G401.6 (cell line): ENCODE data around the gene MAP3K3.

Experiments used
- FAIRE-seq: peaks from 2 replicates; lab custom pipeline; 2012; peaks lifted over from hg19 to GRCh38; lab: Jason Lieb, UNC

MAP3K3 gene

GRCh38 chr17:63621684-63622573 lies at the start of gene MAP3K3:
MAP3K3 (plus strand) TSS chr17:63622417; CDS start chr17:63622760, 343 bp downstream.
- peak; percentile 98 for FAIRE-seq

- FAIRE-seq: no peak
These were observed 48.6 kb upstream of the MAP3K3 start for GRCh38 chr17:63573634-63574033.

- no peak for FAIRE-seq
These were observed 44.0 kb upstream of the MAP3K3 start for GRCh38 chr17:63578027-63578768.

- no peak for FAIRE-seq
These were observed 43.5 kb upstream of the MAP3K3 start for GRCh38 chr17:63578769-63579111.

GRCh38 chr17:63579633-63580032 lies 42.6 kb upstream of the MAP3K3 start:
- no peak for FAIRE-seq

GRCh38 chr17:63587770-63588169 lies 34.4 kb upstream of the MAP3K3 start:
- FAIRE-seq: no peak

GRCh38 chr17:63588797-63589196 lies 33.4 kb upstream of the MAP3K3 start:
- no peak for FAIRE-seq

GRCh38 chr17:63589646-63590045 lies 32.6 kb upstream of the MAP3K3 start:
- no peak for FAIRE-seq

GRCh38 chr17:63592797-63593196 lies 29.4 kb upstream of the MAP3K3 start:
- FAIRE-seq: no peak

- FAIRE-seq: no peak
These were observed 27.1 kb upstream of the MAP3K3 start for GRCh38 chr17:63595132-63595531.

- FAIRE-seq: no peak
These were observed 25.2 kb upstream of the MAP3K3 start for GRCh38 chr17:63596856-63597586.

GRCh38 chr17:63598281-63598680 lies 23.9 kb upstream of the MAP3K3 start:
- no peak for FAIRE-seq

- FAIRE-seq: no peak
These were observed 21.4 kb upstream of the MAP3K3 start, which contains the start of gene TACO1 for GRCh38 chr17:63600569-63601438. TACO1 (plus strand) TSS chr17:63600895; CDS start chr17:63601084, 189 bp downstream.

GRCh38 chr17:63601439-63602371 lies 20.5 kb upstream of the MAP3K3 start:
- no peak for FAIRE-seq

GRCh38 chr17:63609816-63610573 lies 12.2 kb upstream of the MAP3K3 start:
- no peak for FAIRE-seq

GRCh38 chr17:63610854-63611253 lies 11.4 kb upstream of the MAP3K3 start:
- no peak for FAIRE-seq

- FAIRE-seq: no peak
These were observed 10.9 kb upstream of the MAP3K3 start for GRCh38 chr17:63611354-63611753.

GRCh38 chr17:63613663-63614062 lies 8.6 kb upstream of the MAP3K3 start:
- FAIRE-seq: no peak

GRCh38 chr17:63621229-63621683 lies 961 bp upstream of the MAP3K3 start:
- no peak for FAIRE-seq
